HG02938 (cell line): ENCODE data around the gene ASPSCR1.
A peak's percentile ranks its signal among the peaks of the same experiment; 100 is the strongest.

ENCODE experiments used
- ATAC-seq: cut with Tn5 transposase; IDR thresholded peaks from one replicate; pipeline ENCODE4 v1.9.1; 2021; ENCODE audit warnings: mild to moderate bottlenecking, moderate library complexity; ENCODE audit not compliant: unreplicated experiment

Gene ASPSCR1

GRCh38 chr17:81960130-81960958, 17.1 kb upstream of the ASPSCR1 start:
- ATAC-seq: no peak

DNA sequence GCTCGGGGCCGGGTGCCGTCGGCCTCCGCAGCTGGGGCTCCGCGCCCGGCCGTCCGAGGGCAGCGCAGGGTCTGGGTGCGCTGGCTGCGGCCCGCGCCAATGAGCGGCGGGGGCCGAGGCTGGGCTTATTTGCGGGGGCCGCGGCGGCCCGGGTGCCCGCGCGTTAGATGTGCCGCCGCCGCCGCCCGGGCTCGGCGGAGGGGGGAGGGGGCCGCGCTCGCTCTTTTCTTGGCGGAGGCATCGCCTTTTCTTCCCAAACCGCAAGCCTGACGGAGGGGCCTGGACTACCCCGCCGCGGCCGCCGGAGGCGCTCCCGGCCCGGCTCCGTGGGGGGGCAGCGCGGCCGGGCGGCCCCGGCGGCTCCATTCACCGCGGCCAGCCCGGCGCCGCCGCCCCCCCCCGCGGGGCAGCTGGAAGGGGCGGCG, 16.3 kb upstream of the ASPSCR1 start, which contains the start of gene NOTUM:
Gene NOTUM, minus strand, starts transcription at position 101 of the 425 bp plus-strand sequence. CDS start 278 bp downstream, outside the sequence.
- ATAC-seq: no peak

DNA sequence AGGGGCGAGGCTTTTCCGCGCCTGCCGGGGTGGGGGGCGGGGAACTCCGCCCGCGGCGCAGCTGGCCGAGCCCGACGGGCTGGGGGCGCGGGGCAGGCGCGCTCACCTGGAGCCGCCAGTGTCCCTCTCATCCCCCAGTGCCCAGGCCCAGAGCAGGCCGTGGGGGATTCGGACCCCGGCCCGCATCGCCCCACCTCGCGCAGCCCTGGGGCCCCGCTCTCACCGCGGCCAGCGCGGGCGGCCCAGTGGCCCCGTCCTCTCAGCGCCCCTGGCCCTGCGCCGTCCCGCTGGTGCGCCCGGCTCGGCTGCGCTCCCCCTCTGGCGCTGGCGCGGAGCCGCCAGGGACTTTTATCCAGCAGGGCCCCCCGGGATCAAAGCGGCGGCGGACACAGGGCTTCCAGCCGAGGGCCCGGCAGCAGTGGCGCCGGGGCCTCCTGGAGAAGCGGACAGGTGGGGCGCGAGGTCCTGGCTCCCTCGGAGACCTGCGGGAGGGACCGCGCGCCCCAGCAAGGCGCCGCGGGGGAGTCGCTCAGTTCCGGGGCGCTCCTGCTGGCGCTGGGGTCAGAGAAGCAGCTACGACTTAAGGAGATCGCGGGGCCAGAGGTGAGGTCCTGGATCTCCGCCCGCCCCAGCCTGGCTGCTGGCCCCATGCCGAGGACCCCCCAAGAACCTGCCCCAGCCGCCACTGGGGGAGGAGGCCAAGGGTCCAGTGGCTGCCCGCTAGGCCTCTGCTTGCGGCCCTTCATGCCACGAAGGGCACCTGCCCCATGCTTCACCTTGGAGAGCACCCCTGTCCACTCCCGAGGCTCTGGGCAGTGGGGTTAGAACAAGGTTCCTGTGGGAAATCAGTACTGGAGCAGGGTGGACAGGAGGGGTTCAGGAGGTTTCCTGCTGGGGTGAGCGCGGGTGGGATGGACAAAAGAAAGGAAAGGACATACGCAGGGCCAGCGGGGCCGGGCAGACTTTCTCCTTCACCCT, 15.6 kb upstream of the ASPSCR1 start:
- no peak for ATAC-seq

DNA sequence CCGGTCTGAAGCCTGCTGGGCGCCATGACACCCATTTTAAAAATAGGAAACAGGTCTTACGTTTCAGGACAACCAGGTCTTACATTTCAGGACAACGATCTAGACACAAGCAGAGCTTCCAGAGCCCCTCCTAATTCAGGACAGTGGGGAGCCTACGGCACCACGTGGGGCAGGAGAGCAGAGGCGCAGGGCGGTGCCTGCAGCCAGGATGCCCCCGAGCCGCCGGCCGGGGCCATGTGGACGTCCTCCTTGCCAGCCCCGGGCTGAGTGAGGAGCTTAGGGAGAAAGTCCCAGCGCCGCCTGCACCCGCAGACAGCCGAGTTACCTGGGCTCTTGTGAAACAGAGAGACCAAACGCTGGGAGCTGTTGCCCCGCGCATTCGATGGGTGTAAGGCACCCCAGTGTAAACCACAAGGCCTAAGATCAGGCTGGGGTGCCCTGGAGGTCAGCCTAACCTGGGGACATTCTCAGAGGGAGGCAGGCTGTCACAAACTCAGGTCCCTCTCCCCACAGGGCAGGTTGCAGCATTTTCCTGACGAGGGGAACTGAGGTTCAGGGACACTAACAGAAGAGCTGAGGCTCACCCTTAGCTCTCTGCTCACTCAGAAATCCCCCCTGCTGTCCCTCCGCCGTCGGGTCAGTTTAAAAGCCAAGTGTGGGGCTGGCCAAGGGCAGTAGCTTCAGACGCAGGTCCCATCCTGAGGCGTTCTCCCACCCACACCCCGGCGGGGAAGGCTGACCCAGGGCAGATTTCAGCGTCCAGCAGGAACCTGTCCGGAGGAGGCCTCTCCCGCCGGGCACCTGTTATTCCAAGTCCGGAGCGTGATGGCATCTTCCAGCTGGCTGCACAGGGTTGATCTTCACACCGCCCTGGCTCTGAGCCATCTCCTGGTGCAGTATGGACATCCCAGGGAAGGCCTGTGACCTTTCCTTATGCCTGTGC, 14.7 kb upstream of the ASPSCR1 start:
- no peak for ATAC-seq

GRCh38 chr17:81964081-81964849, 13.2 kb upstream of the ASPSCR1 start:
- no peak for ATAC-seq

DNA sequence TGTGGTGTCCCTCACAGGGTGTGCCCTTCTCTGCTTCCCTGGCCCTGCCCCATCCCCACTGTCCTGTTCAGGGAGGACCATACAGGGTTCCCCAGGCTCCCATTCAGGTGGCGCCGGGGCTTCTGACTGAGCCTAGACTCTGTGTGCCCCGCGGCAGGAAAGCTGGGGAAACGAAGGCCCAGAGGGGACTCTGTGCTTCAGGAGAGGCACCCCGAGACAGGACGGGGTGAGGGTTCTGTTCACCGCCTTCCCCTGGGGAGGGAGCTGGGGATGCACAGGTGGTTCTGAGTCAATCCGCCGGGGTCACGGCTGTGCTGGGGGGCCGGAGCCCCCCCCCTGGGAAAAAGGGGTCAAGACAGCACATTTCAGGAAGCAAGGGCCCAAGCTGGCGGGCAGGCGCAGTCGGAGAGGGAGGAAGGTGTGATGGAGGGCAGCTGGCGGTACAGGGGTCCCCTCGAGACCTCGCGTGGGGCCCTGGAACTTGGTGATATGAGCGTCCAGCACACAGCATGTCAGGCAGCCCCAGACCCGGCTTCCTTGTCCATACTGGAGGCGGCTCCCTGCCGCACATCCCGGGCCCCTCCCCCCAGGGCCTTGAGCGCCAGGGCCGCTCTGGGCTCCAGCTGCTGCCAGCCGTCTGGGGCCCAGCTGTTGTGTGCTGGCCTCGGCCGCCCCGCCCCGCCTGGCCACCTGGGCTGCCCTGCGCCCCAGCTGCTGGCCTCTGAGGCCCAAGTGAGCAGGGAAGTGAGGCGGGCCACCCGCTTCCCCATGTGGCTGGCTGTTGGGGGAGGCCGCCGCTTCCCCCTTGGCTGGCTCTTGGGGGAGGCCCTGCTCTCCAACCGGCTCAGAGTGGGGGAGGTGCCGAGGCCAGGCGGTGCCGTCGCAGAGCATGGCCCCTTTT, 10.8 kb upstream of the ASPSCR1 start:
- no peak for ATAC-seq

GRCh38 chr17:81967244-81967532, 10.2 kb upstream of the ASPSCR1 start:
- no peak for ATAC-seq

- no peak for ATAC-seq
Observed at GRCh38 chr17:81967533-81968395, 9.7 kb upstream of the ASPSCR1 start.

GRCh38 chr17:81968396-81968745, 9.1 kb upstream of the ASPSCR1 start:
- ATAC-seq: no peak

DNA sequence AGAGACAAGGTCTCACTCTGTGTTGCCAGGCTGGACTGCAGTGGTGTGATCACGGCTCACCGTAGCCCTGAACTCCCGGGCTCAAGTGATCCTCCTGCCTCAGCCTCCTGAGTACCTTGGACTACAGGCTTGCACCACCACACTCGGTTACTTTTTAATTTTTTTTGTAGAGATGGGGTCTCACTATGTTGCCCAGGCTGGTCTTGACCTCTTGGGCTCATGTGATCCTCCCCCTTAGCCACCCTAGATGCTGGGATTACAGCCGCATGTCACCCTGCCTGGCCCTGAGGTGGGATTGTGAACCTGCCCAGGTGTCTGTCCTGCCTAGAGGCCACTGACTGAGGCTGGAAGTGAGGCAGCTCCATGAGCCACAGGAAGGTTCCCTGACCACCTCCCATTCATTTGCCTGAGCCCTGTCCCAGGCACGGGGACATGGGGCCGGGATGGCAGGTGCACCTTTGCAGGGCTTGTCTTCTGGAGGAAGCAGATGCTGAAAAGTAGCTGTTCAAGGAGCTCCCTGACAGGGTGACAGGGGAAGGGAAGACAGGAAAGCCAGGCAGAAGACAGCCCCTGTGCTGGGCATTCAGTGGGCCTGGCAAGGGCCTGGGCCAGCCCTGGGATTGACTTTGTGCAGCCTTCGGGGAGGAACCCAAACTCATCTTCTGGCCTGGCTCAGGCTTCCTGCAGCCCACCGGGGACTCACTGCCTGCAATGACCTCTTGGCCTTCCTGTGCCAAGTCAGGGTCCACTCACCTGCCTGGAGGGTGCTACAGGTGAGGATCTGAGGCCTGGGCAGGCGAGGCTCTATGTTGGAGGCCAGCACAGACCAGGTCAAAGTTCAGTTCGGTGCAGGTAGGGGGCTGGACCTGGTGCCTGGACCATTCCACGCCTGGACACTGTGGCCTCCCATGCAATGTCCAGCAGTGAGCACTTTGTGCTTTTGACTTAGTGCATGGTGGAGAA, 8.3 kb upstream of the ASPSCR1 start:
- ATAC-seq: no peak

- no peak for ATAC-seq
Observed at GRCh38 chr17:81973432-81973831, 4.0 kb upstream of the ASPSCR1 start.

- ATAC-seq: peak; percentile 17
Observed at GRCh38 chr17:81976332-81977210, 858 bp upstream of the ASPSCR1 start.

GRCh38 chr17:81978524-81979298, 1.3 kb downstream of the ASPSCR1 start:
- no peak for ATAC-seq

DNA sequence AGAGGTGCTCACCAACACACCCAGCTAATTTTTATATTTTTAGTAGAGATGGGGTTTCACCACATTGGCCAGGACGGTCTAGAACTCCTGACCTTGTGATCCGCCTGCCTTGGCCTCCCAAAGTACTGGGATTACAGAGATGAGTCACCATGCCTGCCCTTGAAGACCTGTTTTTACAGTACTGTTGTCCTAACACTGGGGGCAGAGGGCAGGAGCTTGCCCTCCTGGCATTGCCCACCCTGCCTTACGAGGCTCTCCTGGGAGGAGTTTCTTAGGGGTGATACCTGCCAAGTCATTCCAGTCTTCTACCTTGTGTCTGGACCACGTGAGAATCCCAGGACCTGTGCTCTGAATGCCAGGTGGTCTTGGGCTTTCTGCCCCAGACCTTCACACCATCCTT, 2.7 kb downstream of the ASPSCR1 start:
- ATAC-seq: no peak

DNA sequence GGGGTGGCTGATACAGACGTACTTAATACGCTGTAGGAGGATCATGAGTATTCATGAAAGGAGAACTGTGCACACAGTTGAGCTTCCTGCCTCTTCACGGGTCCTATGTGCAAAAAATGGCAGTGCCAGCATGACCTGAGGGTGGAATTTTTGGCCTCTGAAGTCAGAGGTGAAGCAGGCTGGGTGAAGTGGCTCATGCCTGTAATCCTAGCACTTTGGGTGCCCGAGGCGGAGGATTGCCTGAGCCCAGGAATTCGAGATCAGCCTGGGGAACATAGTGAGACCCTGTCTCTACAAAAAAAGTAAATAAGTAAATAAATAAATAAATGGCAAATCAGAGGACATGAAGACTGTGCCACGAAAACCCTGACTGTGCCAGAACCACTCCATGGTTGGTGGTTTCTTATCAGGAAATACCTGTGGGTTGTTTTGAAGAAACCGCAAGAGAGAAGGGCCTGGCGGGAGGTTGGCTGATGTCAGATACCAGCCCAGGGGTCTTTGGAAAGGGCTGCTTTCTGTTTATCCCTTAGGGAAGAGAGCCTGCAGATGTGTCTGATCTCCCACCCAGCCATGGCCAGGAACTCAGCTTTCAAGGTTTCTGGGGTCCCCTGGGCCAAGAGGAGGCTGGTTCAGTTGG, 3.4 kb downstream of the ASPSCR1 start:
- ATAC-seq: no peak
